Measurements from ENCODE around the gene RNF182.

Gene RNF182

GRCh38 chr6:13913226-13914001 is 11.3 kb upstream of the RNF182 start:
- Histone ChIP-seq H3K18ac (ENCODE audit: low read length) (no peak overlapping the region), H3K4me1 (ENCODE audit: control insufficient read depth, low read depth, low read length) (peaks cover 2% of the 10 kb centered on the region), H3K4me2 (ENCODE audit: low read length) (no peak overlapping the region), H3K27ac (ENCODE audit: low read depth, low read length) (no peak overlapping the region), H3K9ac (ENCODE audit: low read length) (no peak overlapping the region), H3K79me1 (ENCODE audit: low read length) (no peaks in the 10 kb centered on the region), H3K23ac (ENCODE audit: low read length) (no peak overlapping the region), H2AK5ac (ENCODE audit: low read length) (no peak overlapping the region), H3K36me3 (ENCODE audit: control insufficient read depth, insufficient read depth, low read length) (no peaks in the 10 kb centered on the region), H2BK5ac (ENCODE audit: low read length) (no peak overlapping the region), H3K27me3 (ENCODE audit: insufficient read depth, low read length, poor library complexity) (no peaks in the 10 kb centered on the region), H2BK15ac (replicated peaks; ENCODE audit: low read depth) (no peak overlapping the region), H3K4me3 (ENCODE audit: low read length) (no peak overlapping the region), H4K5ac (ENCODE audit: low read length) (no peak overlapping the region), H4K8ac (ENCODE audit: low read depth, low read length) (no peak overlapping the region), H3K4ac (ENCODE audit: low read depth, low read length) (no peak overlapping the region), H3K79me2 (ENCODE audit: control insufficient read depth, insufficient read depth, low read length) (no peaks in the 10 kb centered on the region), H3K56ac (ENCODE audit: low read length) (no peak overlapping the region), H2BK120ac (ENCODE audit: low read depth, low read length) (no peak overlapping the region)
- WGBS (ENCODE audit: extremely low coverage, insufficient coverage, low lambda C conversion rate): no CpG with 5 or more reads among the region's 8 CpGs
- peak; percentile 11 for DNase-seq

GRCh38 chr6:13914351-13914750 is 10.4 kb upstream of the RNF182 start:
- Histone ChIP-seq H3K56ac (ENCODE audit: low read length) (no peak overlapping the region), H3K23ac (ENCODE audit: low read length) (no peak overlapping the region), H3K4me3 (ENCODE audit: low read length) (no peak overlapping the region), H3K4ac (ENCODE audit: low read depth, low read length) (no peak overlapping the region), H2BK15ac (replicated peaks; ENCODE audit: low read depth) (no peak overlapping the region), H4K5ac (ENCODE audit: low read length) (no peak overlapping the region), H3K4me1 (ENCODE audit: control insufficient read depth, low read depth, low read length) (no peaks in the 10 kb centered on the region), H2BK120ac (ENCODE audit: low read depth, low read length) (no peak overlapping the region), H2AK5ac (ENCODE audit: low read length) (no peak overlapping the region), H3K79me2 (ENCODE audit: control insufficient read depth, insufficient read depth, low read length) (no peaks in the 10 kb centered on the region), H3K79me1 (ENCODE audit: low read length) (no peaks in the 10 kb centered on the region), H3K4me2 (ENCODE audit: low read length) (no peak overlapping the region), H3K27ac (ENCODE audit: low read depth, low read length) (no peak overlapping the region), H3K18ac (ENCODE audit: low read length) (no peak overlapping the region), H4K8ac (ENCODE audit: low read depth, low read length) (no peak overlapping the region), H3K36me3 (ENCODE audit: control insufficient read depth, insufficient read depth, low read length) (no peaks in the 10 kb centered on the region), H2BK5ac (ENCODE audit: low read length) (no peak overlapping the region), H3K27me3 (ENCODE audit: insufficient read depth, low read length, poor library complexity) (no peaks in the 10 kb centered on the region), H3K9ac (ENCODE audit: low read length) (no peak overlapping the region)
- DNase-seq: no peak
- WGBS (ENCODE audit: extremely low coverage, insufficient coverage, low lambda C conversion rate): 100% methylated on average over 1 of the region's 2 CpGs

- Histone ChIP-seq H3K36me3 (ENCODE audit: control insufficient read depth, insufficient read depth, low read length) (no peaks in the 10 kb centered on the region), H3K18ac (ENCODE audit: low read length) (no peak overlapping the region), H3K4me3 (ENCODE audit: low read length) (no peak overlapping the region), H2BK120ac (ENCODE audit: low read depth, low read length) (no peak overlapping the region), H3K79me2 (ENCODE audit: control insufficient read depth, insufficient read depth, low read length) (no peaks in the 10 kb centered on the region), H3K4ac (ENCODE audit: low read depth, low read length) (peak overlapping the region; percentile 27), H2AK5ac (ENCODE audit: low read length) (no peak overlapping the region), H3K23ac (ENCODE audit: low read length) (no peak overlapping the region), H3K56ac (ENCODE audit: low read length) (no peak overlapping the region), H3K9ac (ENCODE audit: low read length) (no peak overlapping the region), H3K79me1 (ENCODE audit: low read length) (no peaks in the 10 kb centered on the region), H4K5ac (ENCODE audit: low read length) (no peak overlapping the region), H4K8ac (ENCODE audit: low read depth, low read length) (no peak overlapping the region), H2BK15ac (replicated peaks; ENCODE audit: low read depth) (no peak overlapping the region), H3K4me2 (ENCODE audit: low read length) (no peak overlapping the region), H3K4me1 (ENCODE audit: control insufficient read depth, low read depth, low read length) (no peaks in the 10 kb centered on the region), H2BK5ac (ENCODE audit: low read length) (no peak overlapping the region), H3K27ac (ENCODE audit: low read depth, low read length) (no peak overlapping the region), H3K27me3 (ENCODE audit: insufficient read depth, low read length, poor library complexity) (no peaks in the 10 kb centered on the region)
- no CpG with 5 or more reads among the region's 3 CpGs for WGBS (ENCODE audit: extremely low coverage, insufficient coverage, low lambda C conversion rate)
- DNase-seq: peak; percentile 34
Observed at GRCh38 chr6:13915561-13916229, 9.1 kb upstream of the RNF182 start.

DNA sequence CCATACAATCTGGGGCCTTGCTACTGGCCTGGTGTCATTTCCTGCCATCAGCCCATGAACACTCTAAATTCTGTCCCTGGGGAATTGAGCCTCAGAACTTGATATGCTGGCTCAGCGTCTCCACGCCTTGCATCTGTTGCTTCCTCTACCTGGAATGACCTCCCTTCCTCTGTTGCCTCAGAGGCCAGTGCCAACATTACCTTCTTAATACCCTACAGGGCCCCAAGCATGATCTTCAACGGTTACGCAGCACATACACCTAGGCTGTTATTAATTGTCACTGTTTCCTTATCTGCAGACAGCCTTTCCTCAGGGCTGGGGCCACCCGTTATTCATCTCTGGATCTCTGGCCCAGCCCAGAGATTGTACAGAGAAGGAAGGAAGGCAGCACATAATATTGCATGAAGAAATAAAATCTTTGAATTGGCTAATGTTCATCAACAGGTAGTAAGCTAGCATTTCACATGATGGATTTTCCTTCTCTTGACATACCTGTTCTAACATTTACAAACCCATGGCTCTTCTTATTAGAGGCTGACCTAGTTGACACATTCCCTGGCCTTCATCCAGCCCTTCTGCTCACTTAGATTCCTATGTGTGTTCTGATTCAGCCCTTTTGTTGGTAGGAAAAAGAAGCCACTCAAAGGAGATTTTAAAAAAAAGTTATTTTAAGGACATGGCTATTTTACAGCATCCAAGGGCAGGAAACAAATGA is 8.4 kb upstream of the RNF182 start:
- Histone ChIP-seq H3K4me2 (ENCODE audit: low read length) (no peak overlapping the region), H3K18ac (ENCODE audit: low read length) (no peak overlapping the region), H2BK5ac (ENCODE audit: low read length) (no peak overlapping the region), H3K9ac (ENCODE audit: low read length) (no peak overlapping the region), H4K8ac (ENCODE audit: low read depth, low read length) (no peak overlapping the region), H2BK120ac (ENCODE audit: low read depth, low read length) (no peak overlapping the region), H3K36me3 (ENCODE audit: control insufficient read depth, insufficient read depth, low read length) (no peaks in the 10 kb centered on the region), H3K79me1 (ENCODE audit: low read length) (no peaks in the 10 kb centered on the region), H2AK5ac (ENCODE audit: low read length) (no peak overlapping the region), H3K56ac (ENCODE audit: low read length) (no peak overlapping the region), H3K27ac (ENCODE audit: low read depth, low read length) (no peak overlapping the region), H2BK15ac (replicated peaks; ENCODE audit: low read depth) (no peak overlapping the region), H3K4me1 (ENCODE audit: control insufficient read depth, low read depth, low read length) (no peaks in the 10 kb centered on the region), H3K4ac (ENCODE audit: low read depth, low read length) (peak overlapping the region; percentile 27), H3K23ac (ENCODE audit: low read length) (no peak overlapping the region), H4K5ac (ENCODE audit: low read length) (no peak overlapping the region), H3K27me3 (ENCODE audit: insufficient read depth, low read length, poor library complexity) (no peaks in the 10 kb centered on the region), H3K4me3 (ENCODE audit: low read length) (no peak overlapping the region), H3K79me2 (ENCODE audit: control insufficient read depth, insufficient read depth, low read length) (no peaks in the 10 kb centered on the region)
- no peak for DNase-seq
- WGBS (ENCODE audit: extremely low coverage, insufficient coverage, low lambda C conversion rate): no CpG with 5 or more reads among the region's 5 CpGs

GRCh38 chr6:13917141-13917540 is 7.6 kb upstream of the RNF182 start:
- Histone ChIP-seq H3K4me2 (ENCODE audit: low read length) (no peak overlapping the region), H2BK120ac (ENCODE audit: low read depth, low read length) (no peak overlapping the region), H4K8ac (ENCODE audit: low read depth, low read length) (no peak overlapping the region), H3K23ac (ENCODE audit: low read length) (no peak overlapping the region), H3K27ac (ENCODE audit: low read depth, low read length) (no peak overlapping the region), H4K5ac (ENCODE audit: low read length) (no peak overlapping the region), H3K56ac (ENCODE audit: low read length) (no peak overlapping the region), H3K79me2 (ENCODE audit: control insufficient read depth, insufficient read depth, low read length) (no peaks in the 10 kb centered on the region), H3K9ac (ENCODE audit: low read length) (no peak overlapping the region), H2BK15ac (replicated peaks; ENCODE audit: low read depth) (no peak overlapping the region), H3K36me3 (ENCODE audit: control insufficient read depth, insufficient read depth, low read length) (no peaks in the 10 kb centered on the region), H3K4ac (ENCODE audit: low read depth, low read length) (no peak overlapping the region), H3K79me1 (ENCODE audit: low read length) (no peaks in the 10 kb centered on the region), H3K18ac (ENCODE audit: low read length) (no peak overlapping the region), H2BK5ac (ENCODE audit: low read length) (no peak overlapping the region), H3K27me3 (ENCODE audit: insufficient read depth, low read length, poor library complexity) (no peaks in the 10 kb centered on the region), H2AK5ac (ENCODE audit: low read length) (no peak overlapping the region), H3K4me1 (ENCODE audit: control insufficient read depth, low read depth, low read length) (no peaks in the 10 kb centered on the region), H3K4me3 (ENCODE audit: low read length) (no peak overlapping the region)
- no CpG with 5 or more reads among the region's 1 CpG for WGBS (ENCODE audit: extremely low coverage, insufficient coverage, low lambda C conversion rate)
- peak; percentile 40 for DNase-seq

All from mesendoderm (in vitro differentiated cells).